Testis (tissue), 2 donors: ENCODE results near the gene PTPRS.
"Not testable (repeated sequence)": the region's sequence is repeated elsewhere in the genome, so short reads cannot be mapped to it uniquely, and the experiment has no call there.

Experiments used
- CTCF ChIP-seq, 3 experiments: fragments of 450-650 bp in 2 of 3; fragments of 200-600 bp in 1 of 3; sonication (generic) in 1 of 3; IDR thresholded peaks; one replicate each; pipeline ENCODE4 v1.5.1; 2016 to 2019; ENCODE audit warnings: antibody characterized with exemption in 3 of 3, mild to moderate bottlenecking in 2 of 3, moderate library complexity in 1 of 3
- POLR2A ChIP-seq: fragments of 450-650 bp; IDR thresholded peaks from one replicate; pipeline ENCODE4 v1.6.1; 2017; ENCODE audit warnings: antibody characterized with exemption, mild to moderate bottlenecking, moderate library complexity

DNA sequence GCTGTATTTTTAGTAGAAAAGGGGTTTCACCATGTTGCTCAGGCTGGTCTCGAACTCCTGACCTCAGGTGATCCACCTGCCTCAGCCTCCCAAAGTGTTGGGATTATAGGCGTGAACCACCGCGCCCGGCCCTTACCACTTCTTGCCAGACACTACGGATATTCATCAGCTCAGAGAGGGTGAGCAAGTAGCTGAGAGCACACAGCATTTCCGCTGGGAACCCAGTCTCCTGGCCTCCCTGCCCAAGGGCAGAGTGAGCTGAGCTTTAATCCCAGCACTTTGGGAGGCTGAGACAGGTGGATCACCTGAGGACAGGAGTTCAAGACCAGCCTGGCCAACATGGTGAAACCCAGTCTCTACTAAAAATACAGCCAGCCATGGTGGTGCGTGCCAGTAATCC, 12.2 kb downstream of the PTPRS start:
- TF ChIP-seq POLR2A; CTCF (IDR thresholded peaks at IDR 0.05): not testable (repeated sequence)
